ENCODE measurements around the gene ZC3H4.
"Not testable (repeated sequence)": the region's sequence is repeated elsewhere in the genome, so short reads cannot be mapped to it uniquely, and the experiment has no call there.

ZC3H4 gene

GRCh38 chr19:47112997-47113849 is at the start of gene ZC3H4:
Gene ZC3H4, minus strand, starts transcription at chr19:47113776. Its CDS starts 1,192 bp downstream, at chr19:47112584.
- DNase-seq: peak; percentile 97

GRCh38 chr19:47161876-47162489 is 48.4 kb upstream of the ZC3H4 start:
- DNase-seq: no peak

- DNase-seq: no peak
Measured at GRCh38 chr19:47158879-47159503, 45.4 kb upstream of the ZC3H4 start.

GRCh38 chr19:47158367-47158791 is 44.8 kb upstream of the ZC3H4 start:
- DNase-seq: no peak

GRCh38 chr19:47157431-47158321 is 44.1 kb upstream of the ZC3H4 start:
- DNase-seq: no peak

GRCh38 chr19:47156861-47157430 is 43.4 kb upstream of the ZC3H4 start:
- no peak for DNase-seq

- no peak for DNase-seq
Measured at GRCh38 chr19:47155148-47155547, 41.6 kb upstream of the ZC3H4 start.

GRCh38 chr19:47153266-47153665 is 39.7 kb upstream of the ZC3H4 start:
- DNase-seq: no peak

- DNase-seq: peak; percentile 77
Measured at GRCh38 chr19:47152632-47153031, 39.1 kb upstream of the ZC3H4 start.

- DNase-seq: peak; percentile 77
Measured at GRCh38 chr19:47152205-47152604, 38.6 kb upstream of the ZC3H4 start.

- DNase-seq: no peak
Measured at GRCh38 chr19:47151627-47152026, 38.1 kb upstream of the ZC3H4 start.

GRCh38 chr19:47146920-47147319 is 33.3 kb upstream of the ZC3H4 start:
- DNase-seq: no peak

- DNase-seq: no peak
Measured at GRCh38 chr19:47145639-47146486, 32.3 kb upstream of the ZC3H4 start.

- DNase-seq: no peak
Measured at GRCh38 chr19:47144630-47145029, 31.1 kb upstream of the ZC3H4 start.

- DNase-seq: no peak
Measured at GRCh38 chr19:47143322-47144073, 29.9 kb upstream of the ZC3H4 start.

- DNase-seq: no peak
Measured at GRCh38 chr19:47142779-47143178, 29.2 kb upstream of the ZC3H4 start.

- no peak for DNase-seq
Measured at GRCh38 chr19:47141695-47142094, 28.1 kb upstream of the ZC3H4 start.

GRCh38 chr19:47141252-47141651 is 27.7 kb upstream of the ZC3H4 start:
- DNase-seq: not testable (repeated sequence)

- DNase-seq: no peak
Measured at GRCh38 chr19:47135156-47135555, 21.6 kb upstream of the ZC3H4 start.

- DNase-seq: no peak
Measured at GRCh38 chr19:47134545-47134944, 21.0 kb upstream of the ZC3H4 start.

GRCh38 chr19:47133021-47133471 is 19.5 kb upstream of the ZC3H4 start:
- peak; percentile 26 for DNase-seq

Data from NCI-H510A treated with DMSO at 0.1 percent for 48 hours (cell line).